Mesendoderm (in vitro differentiated cells): ENCODE results near the gene PRAMEF15. TPM values are rescaled to one million over a fixed set of nuclear protein-coding genes. Genes with fewer than 3 reads are reported as not detected.
"Not testable (repeated sequence)": the region's sequence is repeated elsewhere in the genome, so short reads cannot be mapped to it uniquely, and the experiment has no call there.

ENCODE experiments used
- DNase-seq: peaks from one replicate; pipeline ENCODE4 v3.0.0; 2013
- H2AK5ac ChIP-seq: 2 replicates; pipeline ENCODE4 v1.6.1; 2013; ENCODE audit warnings: low read length, inconsistent platforms
- H2BK120ac ChIP-seq: 2 replicates; pipeline ENCODE4 v1.6.1; 2013; ENCODE audit warnings: low read depth, mild to moderate bottlenecking, low read length, moderate library complexity, mixed read lengths
- H2BK15ac ChIP-seq: replicated peaks from 2 replicates; pipeline ENCODE4 v1.6.1; 2013; ENCODE audit warnings: low read depth, mild to moderate bottlenecking, moderate library complexity
- H2BK5ac ChIP-seq: 2 replicates; pipeline ENCODE4 v1.6.1; 2013; ENCODE audit warnings: low read length, inconsistent platforms
- H3K18ac ChIP-seq: 2 replicates; pipeline ENCODE4 v1.6.1; 2013; ENCODE audit warnings: mild to moderate bottlenecking, low read length, mixed read lengths
- H3K23ac ChIP-seq: one replicate; pipeline ENCODE4 v1.6.1; 2013; ENCODE audit warnings: low read length
- H3K27ac ChIP-seq: 2 replicates; pipeline ENCODE4 v1.5.1; 2013; ENCODE audit warnings: low read depth, mild to moderate bottlenecking, inconsistent platforms, low read length, moderate library complexity
- H3K27me3 ChIP-seq: 2 replicates; pipeline ENCODE4 v1.6.1; 2013; ENCODE audit warnings: low read length, control low read depth, mild to moderate bottlenecking, inconsistent platforms; ENCODE audit not compliant: insufficient read depth, poor library complexity
- H3K36me3 ChIP-seq: 2 replicates; pipeline ENCODE4 v1.6.1; 2013; ENCODE audit warnings: low read length, inconsistent platforms; ENCODE audit not compliant: control insufficient read depth, insufficient read depth
- H3K4ac ChIP-seq: one replicate; pipeline ENCODE4 v1.6.1; 2013; ENCODE audit warnings: low read depth, mild to moderate bottlenecking, low read length, moderate library complexity
- H3K4me1 ChIP-seq: 2 replicates; pipeline ENCODE4 v1.6.1; 2013; ENCODE audit warnings: low read depth, low read length, inconsistent platforms; ENCODE audit not compliant: control insufficient read depth
- H3K4me2 ChIP-seq: 2 replicates; pipeline ENCODE4 v1.6.1; 2013; ENCODE audit warnings: low read length
- H3K4me3 ChIP-seq: 2 replicates; pipeline ENCODE4 v1.5.1; 2013; ENCODE audit warnings: mild to moderate bottlenecking, low read length
- H3K56ac ChIP-seq: one replicate; pipeline ENCODE4 v1.6.1; 2013; ENCODE audit warnings: low read length
- H3K79me1 ChIP-seq: 2 replicates; pipeline ENCODE4 v1.6.1; 2013; ENCODE audit warnings: low read length, inconsistent platforms
- H3K79me2 ChIP-seq: 2 replicates; pipeline ENCODE4 v1.6.1; 2013; ENCODE audit warnings: mild to moderate bottlenecking, low read length; ENCODE audit not compliant: control insufficient read depth, insufficient read depth
- H3K9ac ChIP-seq: 2 replicates; pipeline ENCODE4 v1.6.1; 2013; ENCODE audit warnings: low read length, inconsistent platforms
- H4K5ac ChIP-seq: one replicate; pipeline ENCODE4 v1.6.1; 2013; ENCODE audit warnings: low read length
- H4K8ac ChIP-seq: one replicate; pipeline ENCODE4 v1.6.1; 2013; ENCODE audit warnings: low read depth, mild to moderate bottlenecking, control low read depth, low read length, moderate library complexity
- WGBS: extraction: QIAGEN DNeasy Blood & Tissue Kit; methylation state at CpG from one replicate; pipeline ENCODE4 v1.1.7; 2013; ENCODE audit warnings: low lambda C conversion rate, missing lambda C conversion rate; ENCODE audit not compliant: insufficient coverage; ENCODE audit errors: extremely low coverage; 5-methylcytosine and 5-hydroxymethylcytosine counted together
- polyA plus RNA-seq, 2 experiments: library from polyadenylated mRNA; stranded (reverse); fragments of 200-250 nt; gene quantifications; one replicate each; pipeline ENCODE4 v1.2.3, GENCODE V29; 2013

Gene PRAMEF15
- polyA plus RNA-seq (2013, experiment 1 of 2), result not detected
- not detected for polyA plus RNA-seq (2013, experiment 2 of 2)

DNA sequence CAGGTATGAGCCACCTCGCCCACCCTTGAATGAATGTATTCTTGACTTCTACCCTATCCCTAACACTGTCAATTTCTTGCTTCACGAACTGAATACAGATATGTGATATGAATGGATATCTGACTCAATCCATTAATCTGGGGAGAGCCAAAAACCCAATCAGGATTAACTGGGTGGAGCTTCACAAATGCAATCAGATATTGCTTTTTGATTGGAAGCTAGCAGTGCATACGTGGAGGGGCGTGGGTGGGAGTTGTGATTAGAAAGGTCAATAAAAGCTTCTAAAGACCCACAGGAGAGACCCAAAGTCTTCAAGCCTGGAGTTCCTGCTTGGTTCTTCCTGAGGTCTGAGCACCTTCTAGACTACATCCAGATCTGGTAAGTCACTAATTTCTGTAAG, at the start of gene PRAMEF15:
PRAMEF15 (plus strand) TSS at position 301 of the 400 bp plus-strand sequence. CDS start 2,827 bp downstream, outside the sequence.
- H3K56ac ChIP-seq, H3K4me2 ChIP-seq, H3K4ac ChIP-seq, H4K8ac ChIP-seq, H2AK5ac ChIP-seq, H3K4me1 ChIP-seq, H2BK120ac ChIP-seq, H3K79me2 ChIP-seq, H3K18ac ChIP-seq, DNase-seq, H2BK15ac ChIP-seq, H3K36me3 ChIP-seq, H4K5ac ChIP-seq, H3K27ac ChIP-seq, H2BK5ac ChIP-seq, H3K27me3 ChIP-seq, H3K9ac ChIP-seq, H3K23ac ChIP-seq, H3K79me1 ChIP-seq, H3K4me3 ChIP-seq: not testable (repeated sequence)
- WGBS, result no CpG with 5 or more reads among the region's 4 CpGs

DNA sequence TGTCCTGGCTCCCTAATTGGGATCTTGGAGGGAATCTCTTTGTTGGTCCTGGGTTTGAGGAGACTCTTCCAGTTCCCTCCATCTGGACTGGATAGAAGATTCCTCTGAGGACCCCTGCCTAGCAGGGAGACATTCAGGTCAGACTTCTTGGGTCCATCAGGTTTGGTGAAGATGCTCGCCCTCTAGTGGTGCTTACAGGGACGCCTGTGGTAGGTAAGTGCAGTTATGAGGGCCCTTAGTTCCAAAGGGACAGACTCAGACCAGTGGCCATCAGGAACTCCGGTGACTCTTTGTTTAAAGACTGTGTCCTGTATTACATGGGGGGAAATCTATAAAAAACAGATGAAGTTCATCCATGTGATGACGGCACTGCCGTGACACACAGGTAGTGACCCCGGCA, 38.4 kb upstream of the PRAMEF15 start:
- not testable (repeated sequence) for H2BK120ac ChIP-seq, H3K27me3 ChIP-seq, H3K18ac ChIP-seq, DNase-seq, H3K4me1 ChIP-seq, H4K8ac ChIP-seq, H3K36me3 ChIP-seq, H3K9ac ChIP-seq, H2AK5ac ChIP-seq, H3K79me2 ChIP-seq, H3K27ac ChIP-seq, H3K4ac ChIP-seq, H3K23ac ChIP-seq, H2BK15ac ChIP-seq, H3K4me2 ChIP-seq, H3K79me1 ChIP-seq, H2BK5ac ChIP-seq, H3K56ac ChIP-seq, H4K5ac ChIP-seq, H3K4me3 ChIP-seq
- no CpG with 5 or more reads among the region's 6 CpGs for WGBS

GRCh38 chr1:13279617-13280016, 35.8 kb upstream of the PRAMEF15 start:
- DNase-seq, H3K4me2 ChIP-seq, H3K36me3 ChIP-seq, H3K27me3 ChIP-seq, H3K23ac ChIP-seq, H3K56ac ChIP-seq, H3K4me3 ChIP-seq, H2BK120ac ChIP-seq, H3K18ac ChIP-seq, H3K4ac ChIP-seq, H3K27ac ChIP-seq, H3K79me1 ChIP-seq, H2BK5ac ChIP-seq, H2BK15ac ChIP-seq, H2AK5ac ChIP-seq, H3K79me2 ChIP-seq, H4K8ac ChIP-seq, H3K4me1 ChIP-seq, H4K5ac ChIP-seq, H3K9ac ChIP-seq: not testable (repeated sequence)
- no CpG with 5 or more reads among the region's 3 CpGs for WGBS

DNA sequence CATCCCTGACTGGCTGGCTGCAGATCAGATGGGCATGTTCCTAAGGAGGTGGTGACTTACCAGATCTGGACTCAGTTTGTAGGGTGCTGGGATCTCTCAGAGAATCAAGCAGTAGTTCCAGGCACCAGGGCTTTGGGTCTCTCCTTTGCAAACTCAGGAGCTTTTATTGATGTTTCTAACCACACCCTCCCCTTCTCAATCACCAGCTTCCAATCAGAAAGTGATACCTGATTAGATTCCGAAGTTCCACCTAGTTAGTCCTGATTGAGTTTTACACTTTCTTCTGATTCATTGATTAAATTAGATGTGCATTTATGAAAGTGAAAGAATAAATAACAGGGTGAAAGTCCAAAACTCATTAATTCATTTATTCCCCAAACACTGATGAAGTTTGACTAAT, 30.3 kb upstream of the PRAMEF15 start, which contains the start of gene PRAMEF8:
PRAMEF8 (minus strand) TSS at position 101 of the 400 bp plus-strand sequence. CDS start 1,046 bp downstream, outside the sequence.
- not testable (repeated sequence) for H2BK120ac ChIP-seq, H3K27me3 ChIP-seq, H3K56ac ChIP-seq, H2BK15ac ChIP-seq, DNase-seq, H3K18ac ChIP-seq, H3K4ac ChIP-seq, H4K8ac ChIP-seq, H3K27ac ChIP-seq, H3K9ac ChIP-seq, H3K79me2 ChIP-seq, H3K79me1 ChIP-seq, H3K36me3 ChIP-seq, H3K23ac ChIP-seq, H3K4me3 ChIP-seq, H3K4me1 ChIP-seq, H2AK5ac ChIP-seq, H3K4me2 ChIP-seq, H4K5ac ChIP-seq, H2BK5ac ChIP-seq
- no CpG with 5 or more reads among the region's 1 CpG for WGBS

DNA sequence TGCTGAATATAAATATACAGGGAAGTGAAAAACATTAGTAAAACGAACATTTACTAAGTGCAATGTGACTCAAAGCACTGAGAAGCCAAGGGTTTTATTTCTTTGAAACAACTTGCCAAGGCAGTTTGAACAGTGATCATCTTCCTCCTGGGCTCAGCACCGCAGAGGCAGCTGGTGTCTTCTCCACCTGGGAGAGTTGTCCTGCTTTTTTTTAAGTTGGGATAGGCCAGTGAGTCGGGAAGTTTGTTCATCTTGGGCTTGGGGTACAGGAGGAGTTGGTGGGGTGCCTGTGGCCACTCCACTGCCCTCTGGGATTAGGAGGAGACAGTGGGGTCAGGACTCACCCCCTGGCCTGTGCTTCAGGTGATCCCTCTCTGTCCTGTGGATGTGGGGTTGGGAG, 26.4 kb upstream of the PRAMEF15 start:
- H2AK5ac ChIP-seq, H3K36me3 ChIP-seq, H3K27ac ChIP-seq: not testable (repeated sequence)

GRCh38 chr1:13297216-13297931, 18.0 kb upstream of the PRAMEF15 start:
- H4K8ac ChIP-seq, H3K27me3 ChIP-seq, H3K79me2 ChIP-seq, H3K4me2 ChIP-seq, H2BK120ac ChIP-seq, H3K79me1 ChIP-seq, H3K9ac ChIP-seq, H4K5ac ChIP-seq, H3K18ac ChIP-seq, H2AK5ac ChIP-seq, H3K4me1 ChIP-seq, H3K23ac ChIP-seq, H2BK5ac ChIP-seq, H3K4me3 ChIP-seq, DNase-seq, H3K36me3 ChIP-seq, H3K56ac ChIP-seq, H3K4ac ChIP-seq, H3K27ac ChIP-seq, H2BK15ac ChIP-seq: not testable (repeated sequence)
- no CpG with 5 or more reads among the region's 5 CpGs for WGBS

More for the DNA sequence above, 26.4 kb upstream of the PRAMEF15 start:
- H3K4me3 ChIP-seq, H3K79me1 ChIP-seq, H2BK15ac ChIP-seq, H3K79me2 ChIP-seq, H3K4me1 ChIP-seq, H3K18ac ChIP-seq, H3K4ac ChIP-seq, H3K23ac ChIP-seq, DNase-seq, H4K8ac ChIP-seq, H3K56ac ChIP-seq, H3K27me3 ChIP-seq, H2BK120ac ChIP-seq, H2BK5ac ChIP-seq, H4K5ac ChIP-seq, H3K4me2 ChIP-seq, H3K9ac ChIP-seq: not testable (repeated sequence)
- no CpG with 5 or more reads among the region's 3 CpGs for WGBS
